Large intestine (tissue), 3 donors: ENCODE results near the gene CTDP1. TPM values are rescaled to one million over a fixed set of nuclear protein-coding genes. Genes with fewer than 3 reads are reported as not detected.
"Not testable (repeated sequence)": the region's sequence is repeated elsewhere in the genome, so short reads cannot be mapped to it uniquely, and the experiment has no call there.

Source experiments
- DNase-seq, 2 donors: peaks; one replicate each; pipeline versions ENCODE4 v3.0.0 to v3.0.0-alpha.2; 2013
- H3K27ac ChIP-seq: one replicate; pipeline ENCODE4 v1.5.1; 2013; ENCODE audit warnings: low read length
- H3K27me3 ChIP-seq: 2 replicates; pipeline ENCODE4 v1.6.1; 2013; ENCODE audit warnings: low read length; ENCODE audit not compliant: control insufficient read depth, insufficient read depth
- H3K36me3 ChIP-seq: 2 replicates; pipeline ENCODE4 v1.6.1; 2013; ENCODE audit warnings: low read length; ENCODE audit not compliant: control insufficient read depth, insufficient read depth
- H3K4me1 ChIP-seq: one replicate; pipeline ENCODE4 v1.6.1; 2013; ENCODE audit warnings: low read length; ENCODE audit not compliant: control insufficient read depth, insufficient read depth
- H3K4me3 ChIP-seq: one replicate; pipeline ENCODE4 v1.5.1; 2013; ENCODE audit warnings: low read length
- H3K9me3 ChIP-seq: one replicate; pipeline ENCODE4 v1.6.1; 2013; ENCODE audit warnings: mild to moderate bottlenecking, low read depth, low read length, moderate library complexity; ENCODE audit not compliant: control insufficient read depth
- WGBS: methylation state at CpG from one replicate; pipeline ENCODE4 v1.1.5; 2013; ENCODE audit warnings: low lambda C conversion rate; ENCODE audit not compliant: insufficient coverage; 5-methylcytosine and 5-hydroxymethylcytosine counted together
- polyA plus RNA-seq: library from polyadenylated mRNA; unstranded; fragments of 120-200 nt; gene quantifications from one replicate; pipeline ENCODE4 v1.2.1, GENCODE V29; 2013

The CTDP1 gene
- polyA plus RNA-seq, 1 donor, result 12.9 TPM

DNA sequence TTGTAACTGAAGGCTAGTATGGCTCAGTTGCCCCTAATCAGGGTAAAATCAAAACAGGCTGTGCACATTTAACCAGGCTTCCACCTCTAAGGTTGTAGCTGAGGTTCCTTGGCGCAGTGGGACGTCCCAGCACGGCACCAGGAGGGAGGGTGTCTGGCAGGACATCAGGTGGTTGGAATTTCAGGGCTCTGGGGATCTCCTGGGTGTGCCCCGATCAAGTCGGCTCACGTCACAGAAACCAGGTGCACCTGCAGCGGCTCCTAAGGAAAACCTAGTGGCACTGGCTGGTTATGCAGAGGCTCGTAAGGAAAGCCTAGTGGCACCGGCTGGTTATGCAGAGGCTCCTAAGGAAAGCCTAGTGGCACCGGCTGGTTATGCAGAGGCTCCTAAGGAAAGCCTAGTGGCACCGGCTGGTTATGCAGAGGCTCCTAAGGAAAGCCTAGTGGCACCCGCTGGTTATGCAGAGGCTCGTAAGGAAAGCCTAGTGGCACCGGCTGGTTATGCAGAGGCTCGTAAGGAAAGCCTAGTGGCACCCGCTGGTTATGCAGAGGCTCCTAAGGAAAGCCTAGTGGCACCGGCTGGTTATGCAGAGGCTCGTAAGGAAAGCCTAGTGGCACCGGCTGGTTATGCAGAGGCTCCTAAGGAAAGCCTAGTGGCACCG lies 72.4 kb downstream of the CTDP1 start:
- not testable (repeated sequence) for H3K27ac ChIP-seq, DNase-seq, H3K4me3 ChIP-seq, H3K4me1 ChIP-seq, H3K27me3 ChIP-seq
- Histone ChIP-seq H3K9me3 (peaks cover 17% of the 10 kb centered on the region), H3K36me3 (peaks cover 19% of the 10 kb centered on the region)
- WGBS, result no CpG with 5 or more reads among the region's 20 CpGs

DNA sequence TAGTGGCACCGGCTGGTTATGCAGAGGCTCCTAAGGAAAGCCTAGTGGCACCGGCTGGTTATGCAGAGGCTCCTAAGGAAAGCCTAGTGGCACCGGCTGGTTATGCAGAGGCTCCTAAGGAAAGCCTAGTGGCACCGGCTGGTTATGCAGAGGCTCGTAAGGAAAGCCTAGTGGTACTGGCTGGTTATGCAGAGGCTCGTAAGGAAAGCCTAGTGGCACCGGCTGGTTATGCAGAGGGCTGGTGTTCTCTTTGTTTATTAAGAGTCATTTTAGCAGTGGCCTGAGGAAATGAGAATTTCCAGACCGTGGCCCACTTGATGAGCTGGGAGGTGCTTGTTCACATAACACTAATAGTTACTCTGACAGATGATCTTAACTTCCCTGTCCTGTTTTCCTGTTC lies 73.3 kb downstream of the CTDP1 start:
- H3K27ac ChIP-seq, H3K27me3 ChIP-seq, H3K4me3 ChIP-seq, H3K9me3 ChIP-seq, H3K4me1 ChIP-seq, DNase-seq: not testable (repeated sequence)
- no CpG with 5 or more reads among the region's 8 CpGs for WGBS
- peaks cover 13% of the 10 kb centered on the region for H3K36me3 ChIP-seq

DNA sequence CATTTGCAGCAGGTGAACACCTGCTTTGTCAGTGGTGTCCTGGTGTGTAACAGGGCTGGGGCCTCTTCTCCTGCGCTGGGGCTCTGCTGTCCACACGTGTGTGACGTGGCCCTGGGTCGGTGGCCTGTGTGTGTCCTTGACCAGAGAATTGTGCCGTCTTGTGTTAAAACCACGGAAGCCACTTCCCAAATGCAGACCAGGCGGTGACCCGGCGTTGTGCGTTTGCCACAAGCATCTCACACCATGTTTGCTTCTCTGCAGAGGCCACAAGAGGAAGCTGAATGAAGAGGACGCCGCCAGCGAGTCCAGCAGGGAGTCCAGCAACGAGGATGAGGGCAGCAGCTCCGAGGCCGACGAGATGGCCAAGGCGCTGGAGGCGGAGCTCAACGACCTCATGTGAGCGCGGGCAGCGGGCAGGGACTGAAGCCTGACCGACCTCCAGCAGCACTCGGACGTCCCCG lies 73.8 kb downstream of the CTDP1 start:
- Histone ChIP-seq H3K27me3 (no peaks in the 10 kb centered on the region), H3K36me3 (peaks cover 13% of the 10 kb centered on the region), H3K4me1 (no peaks in the 10 kb centered on the region), H3K27ac (no peak overlapping the region), H3K9me3 (peaks cover 7% of the 10 kb centered on the region), H3K4me3 (no peak overlapping the region)
- no peak for DNase-seq
- no CpG with 5 or more reads among the region's 27 CpGs for WGBS

DNA sequence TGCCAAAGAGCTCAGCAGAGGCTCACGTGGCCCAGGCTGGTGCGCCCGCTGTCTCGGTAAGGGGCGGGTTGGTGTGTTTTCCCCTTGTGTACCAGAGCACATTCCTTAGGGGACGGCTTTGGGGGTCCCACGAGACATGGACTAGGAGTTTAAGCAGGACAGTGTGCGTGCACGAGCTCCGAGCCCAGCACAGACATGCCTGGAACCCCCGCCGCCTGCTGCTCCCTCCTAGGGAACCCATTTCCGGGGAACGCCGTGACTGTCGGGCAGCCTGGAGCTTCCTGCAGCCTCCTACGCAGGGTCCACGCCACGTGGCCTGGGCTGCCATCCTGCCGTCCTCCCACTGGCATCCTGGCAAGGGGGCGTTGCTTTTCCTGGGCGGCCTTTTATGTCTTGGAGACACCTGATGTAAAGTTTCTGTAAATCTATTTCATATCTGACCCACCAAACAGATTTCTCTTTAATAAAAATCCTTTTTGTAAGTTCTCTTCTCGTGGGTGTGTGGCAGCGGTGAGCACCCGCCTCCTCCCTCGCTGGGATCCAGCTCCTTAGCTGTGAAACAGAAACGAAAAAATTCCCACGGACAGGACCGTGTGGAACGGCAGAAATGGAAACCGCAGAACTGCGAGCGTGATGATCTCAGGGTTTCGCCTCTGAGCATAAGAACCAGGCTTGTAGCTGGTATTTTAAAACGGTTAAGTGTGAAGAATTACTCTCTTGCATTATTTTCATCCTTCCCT lies 74.6 kb downstream of the CTDP1 start:
- H3K36me3 ChIP-seq, result peaks cover 13% of the 10 kb centered on the region
- H3K27ac ChIP-seq, result no peak overlapping the region
- H3K4me3 ChIP-seq, result no peak overlapping the region
- no peak for DNase-seq
- no peaks in the 10 kb centered on the region for H3K27me3 ChIP-seq
- 100% methylated on average over 1 of the region's 35 CpGs for WGBS
- no peaks in the 10 kb centered on the region for H3K4me1 ChIP-seq
- peaks cover 5% of the 10 kb centered on the region for H3K9me3 ChIP-seq

DNA sequence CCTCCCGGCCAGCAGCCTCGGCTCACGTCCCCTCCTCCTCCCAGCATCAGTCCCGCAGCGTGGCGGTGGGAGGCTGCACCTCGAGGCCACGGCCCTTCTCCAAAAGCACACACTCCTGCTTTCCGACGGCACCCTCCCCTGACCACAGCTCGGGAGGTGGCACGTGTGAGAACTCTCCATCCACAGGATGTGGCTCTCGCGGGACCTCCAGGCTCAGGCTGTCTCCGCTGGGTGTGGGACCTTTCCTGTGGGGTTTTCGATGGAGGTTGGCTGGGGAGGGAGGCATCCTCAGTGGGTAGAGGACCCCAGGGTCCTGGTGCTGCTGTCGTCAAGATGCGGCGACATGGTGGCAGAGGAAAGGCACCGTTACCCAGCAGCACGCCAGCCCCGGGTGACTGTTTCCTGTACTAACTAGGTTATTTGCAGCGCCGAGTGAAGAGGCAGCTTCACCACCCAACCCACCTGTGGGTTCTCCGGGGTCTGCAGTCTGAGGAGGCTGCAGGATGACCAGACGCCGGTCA lies 75.3 kb downstream of the CTDP1 start:
- DNase-seq, result no peak
- no peaks in the 10 kb centered on the region for H3K4me1 ChIP-seq
- no peak overlapping the region for H3K4me3 ChIP-seq
- H3K27me3 ChIP-seq, result no peaks in the 10 kb centered on the region
- H3K36me3 ChIP-seq, result peaks cover 11% of the 10 kb centered on the region
- peaks cover 3% of the 10 kb centered on the region for H3K9me3 ChIP-seq
- no CpG with 5 or more reads among the region's 27 CpGs for WGBS
- H3K27ac ChIP-seq, result no peak overlapping the region

DNA sequence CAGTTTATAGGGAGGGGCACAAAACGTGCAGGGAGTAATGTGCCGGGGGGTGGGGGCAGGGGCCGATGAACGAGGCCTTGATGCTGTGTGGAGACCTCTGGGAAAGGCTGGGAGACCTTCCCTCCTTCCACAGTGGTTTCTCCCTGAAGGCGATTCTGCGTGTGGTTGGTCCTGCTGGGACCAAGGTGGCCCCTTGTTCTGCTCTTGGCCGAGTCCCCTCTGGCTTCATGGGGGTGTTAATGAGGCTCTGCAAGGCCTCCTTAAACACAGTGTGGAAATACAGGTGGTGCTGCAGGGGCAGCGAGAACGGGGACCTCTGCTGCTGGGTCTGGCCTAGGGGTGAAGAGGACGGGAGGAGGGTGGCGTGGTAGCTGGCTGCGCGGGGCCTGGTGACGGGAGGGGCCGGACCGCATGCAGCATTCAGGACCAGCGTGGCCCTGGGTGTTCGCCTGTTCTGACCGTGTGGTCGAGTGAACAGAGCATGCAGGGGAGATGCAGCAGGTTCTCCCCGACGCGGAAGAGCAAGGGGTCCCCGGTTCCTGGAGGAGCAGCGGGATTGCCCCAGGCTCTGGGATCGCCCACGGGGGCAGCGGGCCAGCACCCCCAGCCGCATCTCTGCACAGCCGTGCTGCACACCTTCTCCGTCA lies 76.0 kb downstream of the CTDP1 start:
- no peak overlapping the region for H3K4me3 ChIP-seq
- H3K36me3 ChIP-seq, result peaks cover 11% of the 10 kb centered on the region
- no CpG with 5 or more reads among the region's 31 CpGs for WGBS
- H3K27ac ChIP-seq, result no peak overlapping the region
- H3K9me3 ChIP-seq, result peaks cover 3% of the 10 kb centered on the region
- H3K4me1 ChIP-seq, result no peaks in the 10 kb centered on the region
- H3K27me3 ChIP-seq, result no peaks in the 10 kb centered on the region
- DNase-seq, result no peak

DNA sequence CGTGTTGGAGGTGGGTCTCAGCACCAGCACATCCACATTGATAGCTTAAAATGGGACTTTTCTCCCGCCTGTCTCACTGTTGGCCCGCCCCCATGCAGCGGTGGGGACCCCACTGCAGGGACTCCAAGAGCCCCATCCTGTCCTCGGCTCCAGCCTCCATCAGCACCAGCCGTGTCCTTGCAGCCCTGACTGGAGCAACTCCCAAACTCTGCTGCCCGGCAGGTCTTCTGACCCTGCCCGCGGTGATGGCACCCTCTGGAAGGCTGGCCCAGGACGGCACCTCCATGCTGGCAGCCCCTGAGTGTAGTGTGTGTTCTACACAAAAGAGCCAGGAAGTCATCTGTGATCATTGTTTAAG lies 76.5 kb downstream of the CTDP1 start:
- Histone ChIP-seq H3K36me3 (peaks cover 11% of the 10 kb centered on the region), H3K9me3 (peaks cover 3% of the 10 kb centered on the region), H3K27me3 (no peaks in the 10 kb centered on the region), H3K27ac (no peak overlapping the region), H3K4me1 (no peaks in the 10 kb centered on the region), H3K4me3 (no peak overlapping the region)
- WGBS, result no CpG with 5 or more reads among the region's 10 CpGs
- no peak for DNase-seq

DNA sequence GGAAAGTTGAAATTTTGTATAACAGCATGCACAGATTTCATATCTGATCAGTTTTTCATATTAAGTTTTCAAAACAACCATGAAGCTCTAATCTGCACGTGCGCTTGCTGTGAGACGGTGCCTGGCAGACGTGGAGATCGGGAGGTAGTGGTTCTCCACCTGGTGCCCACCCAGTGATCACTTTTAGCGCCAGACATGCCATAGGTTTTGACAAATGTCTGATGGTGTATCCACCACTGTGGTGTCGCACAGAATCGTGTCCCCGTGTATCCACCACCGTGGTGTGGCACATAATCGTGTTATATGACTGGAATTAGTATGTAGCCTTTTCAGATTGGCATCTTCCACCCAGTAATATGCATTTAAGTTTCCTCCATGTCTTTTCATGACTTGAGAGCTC lies 77.2 kb downstream of the CTDP1 start:
- DNase-seq, result no peak
- no CpG with 5 or more reads among the region's 11 CpGs for WGBS
- no peak overlapping the region for H3K4me3 ChIP-seq
- peaks cover 11% of the 10 kb centered on the region for H3K36me3 ChIP-seq
- no peaks in the 10 kb centered on the region for H3K4me1 ChIP-seq
- H3K9me3 ChIP-seq, result peaks cover 3% of the 10 kb centered on the region
- no peaks in the 10 kb centered on the region for H3K27me3 ChIP-seq
- no peak overlapping the region for H3K27ac ChIP-seq

DNA sequence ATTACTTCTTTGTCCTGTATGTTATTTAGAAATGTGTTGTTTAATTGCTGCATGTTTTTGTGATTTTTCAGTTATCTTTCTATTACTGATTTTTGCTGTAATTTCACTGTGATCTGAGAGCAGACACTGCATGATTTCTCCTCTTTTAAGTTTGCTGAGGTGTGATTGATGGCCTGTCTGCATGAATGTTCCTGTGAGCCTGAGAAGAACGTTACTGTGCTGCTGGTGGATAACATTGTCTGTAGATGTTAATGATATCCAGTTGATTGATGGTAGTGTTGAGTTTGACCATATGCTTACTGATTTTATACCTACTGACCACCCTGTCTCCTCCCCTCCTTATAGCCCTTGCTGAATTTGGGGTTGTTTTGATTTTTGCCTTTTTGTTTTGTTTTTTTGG lies 80.7 kb downstream of the CTDP1 start:
- H3K36me3 ChIP-seq, result no peaks in the 10 kb centered on the region
- WGBS, result no CpG with 5 or more reads among the region's 1 CpG

DNA sequence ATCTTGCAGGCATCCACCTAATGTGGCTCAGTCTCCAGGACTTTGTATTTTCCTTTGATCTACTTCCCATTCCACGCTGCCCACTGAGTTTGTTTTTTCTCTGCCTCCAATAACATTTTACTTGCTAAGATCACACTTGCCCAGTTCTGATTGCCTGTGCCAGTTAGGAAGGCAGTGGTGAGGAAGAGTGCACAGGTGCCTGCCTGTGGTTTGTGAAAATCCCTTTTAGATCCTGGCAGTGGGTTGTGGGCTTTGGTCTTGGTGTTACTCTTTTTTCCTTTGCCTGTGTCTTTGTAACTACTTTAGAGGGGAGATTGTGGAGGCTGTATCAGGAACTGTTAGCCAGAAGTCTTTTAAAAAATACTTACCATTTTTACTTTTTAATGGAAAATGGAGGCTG lies 81.3 kb downstream of the CTDP1 start:
- H3K27me3 ChIP-seq, result no peaks in the 10 kb centered on the region
- no peaks in the 10 kb centered on the region for H3K36me3 ChIP-seq
- no peak for DNase-seq
- H3K4me3 ChIP-seq, result no peak overlapping the region
- no peaks in the 10 kb centered on the region for H3K9me3 ChIP-seq
- no peaks in the 10 kb centered on the region for H3K4me1 ChIP-seq
- H3K27ac ChIP-seq, result no peak overlapping the region
- 83% methylated on average over 1 of the region's 1 CpG for WGBS

More for the DNA sequence above, 80.7 kb downstream of the CTDP1 start:
- H3K27me3 ChIP-seq, result no peaks in the 10 kb centered on the region
- H3K4me3 ChIP-seq, result no peak overlapping the region
- DNase-seq, result no peak
- H3K4me1 ChIP-seq, result no peaks in the 10 kb centered on the region
- H3K27ac ChIP-seq, result no peak overlapping the region
- no peaks in the 10 kb centered on the region for H3K9me3 ChIP-seq
